Activated CD4-positive, alpha-beta T cell treated with anti-CD3 and anti-CD28 coated beads, Interleukin-2, amount 50 U/mL, for 1 hour (primary cell): Measurements from ENCODE around the gene RASGRP2.

Source experiments
- DNase-seq: peaks from one replicate; pipeline ENCODE4 v3.0.0-alpha.2; 2020

RASGRP2 gene

DNA sequence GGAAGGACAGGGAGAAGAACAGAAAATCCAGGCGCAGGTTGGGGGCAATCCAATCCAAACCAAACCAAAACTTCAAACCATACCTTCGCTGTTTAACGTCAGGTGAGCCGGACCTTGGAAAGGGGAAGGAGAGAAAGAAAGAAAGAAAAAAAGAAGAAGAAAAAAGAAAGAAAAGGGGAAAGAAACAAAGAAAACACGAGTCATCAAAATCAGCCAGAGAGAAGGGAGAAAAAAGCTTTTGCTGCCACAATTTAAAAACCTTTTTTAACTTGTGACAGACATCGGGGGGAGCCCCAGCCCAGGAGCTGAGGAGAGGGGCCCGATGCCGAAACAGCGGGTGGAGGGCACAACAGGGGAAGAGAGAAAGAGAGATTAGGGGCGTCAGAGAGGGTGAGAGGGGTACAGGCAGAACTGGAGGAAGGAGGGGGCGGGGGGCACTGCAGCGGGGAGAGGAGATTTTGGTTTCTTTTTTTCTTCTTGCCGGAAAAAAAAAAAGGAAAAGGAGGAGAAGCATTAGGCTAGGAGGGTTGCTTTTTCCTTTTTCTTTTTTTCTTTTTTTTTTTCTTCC, 51.1 kb downstream of the RASGRP2 start:
- no peak for DNase-seq

DNA sequence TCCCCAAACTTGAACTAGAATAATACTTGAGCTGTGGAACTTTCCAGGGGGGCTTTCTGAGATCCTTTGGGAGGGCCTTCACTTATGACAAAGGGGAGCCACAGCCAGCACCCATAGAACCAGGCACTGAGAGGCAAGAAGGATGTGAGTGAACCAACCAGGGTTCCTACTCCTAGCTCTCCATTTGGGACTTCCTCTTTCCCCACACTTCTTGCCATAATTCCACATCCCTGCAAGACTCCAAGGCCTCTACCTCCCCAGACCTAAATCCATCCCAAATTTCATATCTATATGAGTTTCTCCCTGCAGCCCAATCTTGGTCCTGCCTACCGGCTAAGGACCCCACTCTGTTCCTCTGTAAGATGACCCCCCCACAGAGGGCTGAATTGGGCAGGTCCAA, 52.4 kb downstream of the RASGRP2 start:
- DNase-seq: no peak

GRCh38 chr11:64690235-64690634, 53.7 kb downstream of the RASGRP2 start:
- no peak for DNase-seq

- peak; percentile 92 for DNase-seq
These were observed 55.4 kb downstream of the RASGRP2 start for GRCh38 chr11:64688534-64688982.

DNA sequence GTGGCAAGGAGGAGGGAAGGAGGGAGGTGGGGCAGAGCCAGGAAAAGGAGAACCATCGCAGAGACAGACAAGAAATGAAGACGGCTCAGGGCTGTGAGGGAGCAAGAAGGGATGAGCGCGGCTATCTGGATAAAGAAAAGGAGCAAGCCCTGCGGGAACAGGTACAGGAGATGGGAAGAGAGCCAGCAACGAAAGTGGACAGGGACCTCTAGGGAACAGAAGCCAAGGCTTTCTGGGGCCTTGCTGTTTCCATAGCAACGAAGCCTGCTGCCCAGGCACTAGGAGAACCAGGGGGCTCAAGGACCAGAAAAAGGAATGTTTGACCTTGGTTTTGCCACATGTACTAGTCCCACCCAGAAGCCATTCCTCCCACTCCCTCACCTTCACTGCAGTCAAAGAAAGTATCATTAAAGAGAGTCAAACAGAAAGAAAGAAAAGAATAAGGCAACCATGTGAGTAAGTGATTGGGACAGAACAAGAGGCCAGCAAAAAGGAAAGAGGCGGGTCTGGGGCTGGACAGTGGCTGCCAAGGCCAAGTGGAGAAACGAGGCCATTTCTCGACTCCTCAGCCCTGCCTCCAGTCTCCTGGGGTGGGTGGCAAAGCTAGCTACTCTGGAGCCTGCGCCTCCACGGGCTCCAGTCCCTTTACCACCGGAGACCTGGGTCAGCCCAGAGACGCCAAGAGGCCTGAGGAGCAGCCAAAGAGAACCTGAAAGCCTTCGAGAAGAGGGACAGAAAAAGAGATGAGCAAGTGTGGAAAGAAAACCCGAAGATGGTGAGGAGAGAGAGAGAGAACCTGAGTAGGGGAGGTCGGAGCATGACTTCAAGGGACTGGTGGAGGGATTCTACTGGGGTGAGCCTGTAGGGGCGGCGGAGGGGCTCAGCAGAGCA, 56.1 kb downstream of the RASGRP2 start:
- DNase-seq: no peak

GRCh38 chr11:64687204-64687603, 56.7 kb downstream of the RASGRP2 start:
- DNase-seq: no peak

DNA sequence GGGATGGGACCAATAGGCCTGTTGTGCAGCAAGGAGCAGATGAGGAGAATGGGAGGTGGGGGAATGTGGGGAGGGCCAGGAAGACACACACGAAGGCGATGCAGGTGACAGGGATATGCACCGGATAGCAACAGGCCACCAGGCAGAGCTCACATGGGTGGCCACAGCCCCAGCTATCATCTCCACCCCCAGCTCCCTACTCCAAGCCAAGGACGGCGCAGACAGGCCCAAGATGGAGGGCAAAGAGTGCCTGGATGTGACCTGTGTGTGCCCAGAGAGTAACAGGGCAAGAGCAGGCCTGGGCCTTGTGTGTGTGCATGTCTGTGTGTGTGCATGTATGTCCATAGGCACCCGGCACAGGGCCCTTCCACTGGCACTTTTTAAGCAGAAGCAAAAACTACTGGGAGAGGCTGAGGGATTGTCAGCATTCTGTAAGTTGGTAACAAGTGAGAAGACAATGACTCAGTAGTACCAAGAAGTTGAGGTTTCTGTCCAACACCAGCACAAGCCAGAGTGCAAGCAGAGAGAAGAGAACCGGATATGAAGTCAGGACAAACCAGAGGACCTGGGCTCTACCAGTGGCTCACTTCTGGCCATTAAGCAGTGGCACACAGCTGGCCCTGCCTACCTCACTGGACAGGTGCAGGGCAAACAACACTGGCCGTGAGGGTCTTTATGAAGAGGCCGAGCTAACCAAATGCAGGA, 57.3 kb downstream of the RASGRP2 start:
- DNase-seq: no peak

- DNase-seq: no peak
These were observed 58.4 kb downstream of the RASGRP2 start for GRCh38 chr11:64685536-64685935.

DNA sequence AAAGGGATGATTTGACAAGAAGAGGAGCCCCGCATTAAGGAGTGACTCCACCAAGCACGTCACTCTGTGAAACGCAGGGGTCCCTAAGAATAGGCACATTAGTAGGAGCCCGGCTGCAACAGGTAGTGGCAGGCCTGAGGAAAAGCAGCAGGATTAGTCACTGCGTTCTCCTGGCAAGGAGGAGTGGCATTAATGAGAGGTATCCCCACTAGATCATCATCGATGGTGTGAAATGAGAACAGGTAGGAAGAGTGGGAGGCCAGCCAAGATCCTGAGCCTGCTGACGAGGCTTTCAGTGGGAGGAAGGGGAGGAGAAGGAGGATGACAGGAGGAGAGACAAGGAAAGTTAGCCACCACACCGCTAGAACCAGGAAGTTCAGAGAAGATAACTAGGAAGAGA, 59.6 kb downstream of the RASGRP2 start:
- DNase-seq: no peak

DNA sequence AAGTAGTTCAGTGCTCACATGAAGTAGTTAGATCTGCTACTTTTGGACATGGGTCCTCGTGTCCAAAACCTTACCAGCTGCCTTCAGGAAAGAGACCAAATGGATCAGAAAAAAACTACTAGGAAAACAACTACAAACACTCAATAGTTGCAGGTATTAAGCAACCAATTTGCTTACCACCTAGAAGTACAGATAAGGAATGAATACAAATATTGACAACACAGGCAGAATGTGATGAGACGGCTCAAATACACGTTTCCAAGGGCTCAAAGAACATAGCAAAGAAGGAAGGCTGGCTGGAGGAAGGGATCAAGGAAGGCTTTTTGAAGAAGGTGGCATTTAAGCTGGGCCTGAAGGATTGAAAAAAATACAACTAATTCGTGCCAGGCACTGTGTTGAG, 62.8 kb downstream of the RASGRP2 start:
- no peak for DNase-seq

DNA sequence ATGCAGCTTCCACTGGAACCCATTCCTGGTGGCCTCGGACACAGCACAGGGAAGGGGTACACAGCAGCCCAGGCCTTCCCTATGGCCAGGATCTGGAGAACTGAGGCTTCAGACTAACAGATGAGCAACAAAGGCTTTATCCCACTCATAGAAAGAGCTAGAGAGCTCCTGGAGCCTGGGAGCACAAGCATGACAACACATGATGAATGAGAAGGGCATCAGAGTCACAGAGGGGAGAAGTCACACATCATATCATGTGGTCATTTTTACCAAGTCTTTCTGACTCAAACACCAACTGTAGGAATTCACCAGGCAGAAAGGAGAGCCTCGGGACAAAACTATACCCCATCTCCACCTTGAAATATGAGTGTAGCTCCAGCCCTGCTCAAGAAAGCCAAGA, 64.1 kb downstream of the RASGRP2 start:
- no peak for DNase-seq

DNA sequence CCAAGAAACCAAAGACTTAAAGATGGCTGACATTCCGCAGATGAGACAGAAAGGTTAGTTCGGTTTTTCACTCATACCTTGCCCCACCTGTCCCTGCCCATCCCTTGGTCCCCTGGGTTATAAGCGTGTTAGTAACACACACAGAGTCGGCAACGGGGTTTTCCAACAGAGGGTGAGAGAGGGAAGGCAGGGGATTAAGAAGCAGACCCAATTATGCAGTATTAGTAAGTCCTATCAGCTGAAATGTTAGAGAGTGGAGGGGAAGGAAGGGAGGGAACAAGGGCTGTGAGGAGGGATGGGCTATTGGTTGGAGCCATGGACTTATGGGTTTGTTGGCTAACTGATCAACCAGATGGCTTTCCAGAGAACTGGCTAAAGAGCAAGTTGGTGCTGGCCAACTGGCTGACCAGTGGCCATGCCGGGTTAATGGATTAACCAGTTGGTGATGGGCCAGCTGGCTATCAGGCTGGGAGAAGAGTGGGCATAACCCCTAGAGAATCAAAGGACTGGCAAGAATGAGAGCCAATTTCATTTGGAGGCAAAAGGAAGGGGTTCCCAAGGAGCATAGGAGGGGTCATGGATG, 66.4 kb downstream of the RASGRP2 start:
- no peak for DNase-seq
